Esophagus squamous epithelium (tissue), 5 donors: ENCODE results near the gene NLK. TPM values are rescaled to one million over a fixed set of nuclear protein-coding genes. Genes with fewer than 3 reads are reported as not detected.
"Not testable (repeated sequence)": the region's sequence is repeated elsewhere in the genome, so short reads cannot be mapped to it uniquely, and the experiment has no call there.

Experiments
- DNase-seq: peaks from one replicate; lab custom pipeline; 2025; lab: John Stamatoyannopoulos, UW
- H3K27ac ChIP-seq, 4 donors: fragments of 200-600 bp; sonication (generic); one replicate each; pipeline ENCODE4 v1.5.1; 2016 to 2019; ENCODE audit warnings: mild to moderate bottlenecking in 1 of 4
- H3K27me3 ChIP-seq, 4 donors: fragments of 200-600 bp; sonication (generic); 1 replicate in 3 of 4; 2 replicates in 1 of 4; pipeline versions ENCODE4 v1.5.1 to v1.6.0; 2017 to 2021; ENCODE audit warnings: antibody characterized with exemption in 1 of 4
- H3K36me3 ChIP-seq, 3 donors: fragments of 200-600 bp; sonication (generic); one replicate each; pipeline ENCODE4 v1.5.1; 2016 to 2019
- H3K4me1 ChIP-seq, 3 donors: fragments of 200-600 bp; sonication (generic); one replicate each; pipeline ENCODE4 v1.5.1; 2017 to 2019
- H3K4me3 ChIP-seq, 4 donors: fragments of 200-600 bp; sonication (generic); 1 replicate in 3 of 4; 2 replicates in 1 of 4; pipeline ENCODE4 v1.5.1; 2016 to 2019; ENCODE audit warnings: mild to moderate bottlenecking in 2 of 4, moderate library complexity in 1 of 4
- H3K9me3 ChIP-seq, 3 donors: fragments of 200-600 bp; sonication (generic); one replicate each; pipeline ENCODE4 v1.5.1; 2016 to 2019
- CTCF ChIP-seq, 6 experiments: fragments of 450-650 bp in 4 of 6; fragments of 200-600 bp in 2 of 6; sonication (generic) in 2 of 6; IDR thresholded peaks; one replicate each; pipeline ENCODE4 v1.5.1; 2016 to 2019; ENCODE audit warnings: antibody characterized with exemption in 6 of 6, mild to moderate bottlenecking in 4 of 6, moderate library complexity in 4 of 6
- POLR2A ChIP-seq, 4 donors: fragments of 450-650 bp; IDR thresholded peaks; one replicate each; pipeline ENCODE4 v1.6.1; 2017; ENCODE audit warnings: antibody characterized with exemption in 4 of 4, mild to moderate bottlenecking in 4 of 4, moderate library complexity in 3 of 4
- WGBS, 2 donors: methylation state at CpG; one replicate each; pipeline ENCODE4 v1.1.5; 2018; 5-methylcytosine and 5-hydroxymethylcytosine counted together
- intact Hi-C: fragments of 100-400 bp; cut with DNase I; formaldehyde crosslinking; loops from one replicate; pipeline ENCODE4 v1.15.0; 2022
- total RNA-seq, 4 donors: library from RNA; depleted of rRNA; stranded (reverse); fragments of >200 nt; gene quantifications; one replicate each; pipeline ENCODE4 v1.1.0, GENCODE V29; 2016
- donor health status: DM: yes; HTN: yes; CAD: no.

NLK gene
- total RNA-seq, 4 donors from 2014 or later: 7.5 to 14.0 (median 11.4) TPM

DNA sequence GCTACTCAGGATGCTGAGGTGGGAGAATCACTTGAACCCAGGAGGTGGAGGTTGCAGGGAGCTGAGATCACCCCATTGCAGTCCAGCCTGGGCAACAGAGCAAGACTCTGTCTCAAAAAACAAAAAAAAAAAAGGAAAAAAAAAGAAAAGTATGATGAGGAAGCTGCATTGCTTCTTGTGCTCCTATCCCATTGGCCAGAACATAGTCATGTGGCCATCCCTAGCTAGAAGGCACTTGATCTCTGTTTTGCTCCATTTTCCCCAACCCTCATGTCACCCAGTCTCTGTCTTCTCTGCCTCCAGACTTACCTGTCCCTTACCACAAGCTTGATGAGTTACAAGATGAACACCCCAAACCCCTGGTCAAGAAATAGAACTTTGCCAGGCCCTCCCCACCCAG is 163.8 kb downstream of the NLK start:
- TF ChIP-seq CTCF (IDR thresholded peaks at IDR 0.05) (no peak), POLR2A (IDR thresholded peaks at IDR 0.05) (no peak)
- Histone ChIP-seq H3K27ac (no peak overlapping the region), H3K4me1 (no peaks in the 10 kb centered on the region), H3K4me3 (no peak overlapping the region), H3K27me3 (no peaks in the 10 kb centered on the region), H3K36me3 (no peaks in the 10 kb centered on the region), H3K9me3 (peaks cover 0 to 5% (median 0%) of the 10 kb centered on the region in 3 donors)
- intact Hi-C loops: no loop called here
- DNase-seq: no peak

- intact Hi-C loops: no loop called here
- Histone ChIP-seq H3K9me3 (peaks cover 0 to 5% (median 0%) of the 10 kb centered on the region in 3 donors), H3K36me3 (no peaks in the 10 kb centered on the region), H3K4me1 (no peaks in the 10 kb centered on the region), H3K27me3 (no peaks in the 10 kb centered on the region), H3K4me3 (no peak overlapping the region), H3K27ac (no peak overlapping the region)
- WGBS, 2 donors: 80 to 92% methylated on average over 2 to 5 of the region's 7 CpGs
- DNase-seq: no peak
- no peak for TF ChIP-seq CTCF (IDR thresholded peaks at IDR 0.05)
- TF ChIP-seq POLR2A (IDR thresholded peaks at IDR 0.05): no peak
Observed at GRCh38 chr17:28211811-28212210, 169.3 kb downstream of the NLK start.

GRCh38 chr17:28213578-28213977 is 171.1 kb downstream of the NLK start:
- H3K27ac ChIP-seq, DNase-seq, H3K27me3 ChIP-seq, H3K4me3 ChIP-seq, H3K36me3 ChIP-seq, intact Hi-C loops, H3K4me1 ChIP-seq, H3K9me3 ChIP-seq: not testable (repeated sequence)
- WGBS, 2 donors: 92 to 95% methylated on average over 2 of the region's 2 CpGs

GRCh38 chr17:28216052-28216451 is 173.6 kb downstream of the NLK start:
- Histone ChIP-seq H3K27me3 (no peaks in the 10 kb centered on the region), H3K27ac (no peak overlapping the region), H3K4me3 (no peak overlapping the region), H3K36me3 (no peaks in the 10 kb centered on the region), H3K9me3 (no peaks in the 10 kb centered on the region), H3K4me1 (no peaks in the 10 kb centered on the region)
- no peak for TF ChIP-seq POLR2A (IDR thresholded peaks at IDR 0.05)
- TF ChIP-seq CTCF (IDR thresholded peaks at IDR 0.05): no peak
- 50 to 65% methylated on average over 1 to 3 of the region's 3 CpGs for WGBS, 2 donors
- intact Hi-C loops: no loop called here
- DNase-seq: no peak

DNA sequence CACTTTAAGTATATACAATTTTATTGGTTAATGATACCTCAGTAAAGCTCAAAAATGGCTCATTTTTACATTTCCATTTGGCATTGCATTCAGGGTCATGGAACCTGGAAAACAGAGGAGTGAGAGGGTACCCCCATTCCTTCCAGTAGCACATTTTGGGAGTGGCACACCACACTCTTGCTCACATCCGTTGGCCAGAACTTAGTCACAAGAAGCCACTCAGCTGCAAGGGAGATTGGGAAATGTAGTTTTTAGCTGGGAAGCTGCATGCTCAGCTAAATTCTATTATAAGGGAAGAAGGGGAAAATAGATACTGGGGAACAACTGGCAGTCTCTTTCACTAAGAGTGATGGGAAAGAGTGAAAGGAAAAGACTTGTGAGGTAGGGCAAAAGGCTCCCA is 174.1 kb downstream of the NLK start:
- Histone ChIP-seq H3K4me1 (no peaks in the 10 kb centered on the region), H3K9me3 (no peaks in the 10 kb centered on the region), H3K27ac (no peak overlapping the region), H3K36me3 (no peaks in the 10 kb centered on the region), H3K27me3 (no peaks in the 10 kb centered on the region), H3K4me3 (no peak overlapping the region)
- 9 to 13% methylated on average over 1 of the region's 1 CpG for WGBS, 2 donors
- TF ChIP-seq POLR2A (IDR thresholded peaks at IDR 0.05): no peak
- no peak for TF ChIP-seq CTCF (IDR thresholded peaks at IDR 0.05)
- intact Hi-C loops: no loop called here
- no peak for DNase-seq

DNA sequence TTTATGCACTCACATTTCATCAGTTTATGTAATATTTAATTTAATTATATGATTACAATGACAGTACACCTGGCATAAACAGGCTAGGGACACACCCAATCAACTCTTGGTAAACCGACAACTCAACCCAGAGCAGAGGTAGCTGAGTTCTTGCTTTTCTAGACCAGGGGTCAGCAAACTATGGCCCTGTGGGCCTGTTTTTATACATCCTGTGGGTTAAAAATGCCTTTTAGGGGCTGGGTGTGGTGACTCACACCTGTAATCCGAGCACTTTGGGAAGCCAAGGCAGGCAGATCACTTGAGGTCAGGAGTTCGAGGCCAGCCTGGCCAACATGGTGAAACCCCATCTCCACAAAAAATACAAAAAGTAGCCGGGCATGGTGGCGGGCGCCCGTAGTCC is 177.3 kb downstream of the NLK start:
- Histone ChIP-seq H3K27me3 (no peaks in the 10 kb centered on the region), H3K36me3 (no peaks in the 10 kb centered on the region), H3K9me3 (no peaks in the 10 kb centered on the region), H3K27ac (no peak overlapping the region), H3K4me1 (no peaks in the 10 kb centered on the region), H3K4me3 (no peak overlapping the region)
- 85 to 88% methylated on average over 6 to 7 of the region's 7 CpGs for WGBS, 2 donors
- DNase-seq: no peak
- TF ChIP-seq POLR2A (IDR thresholded peaks at IDR 0.05) (no peak), CTCF (IDR thresholded peaks at IDR 0.05) (no peak)
- intact Hi-C loops: no loop called here
